HepG2 (cell line): Measurements from ENCODE around the gene CACHD1. TPM values are rescaled to one million over a fixed set of nuclear protein-coding genes. Genes with fewer than 3 reads are reported as not detected.

Source experiments
- ATAC-seq: fragments of 200-7000 bp; cut with Tn5 transposase; 3 replicates; pipeline ENCODE4 v1.9.1; 2020; ENCODE audit warnings: mild to moderate bottlenecking, moderate library complexity
- BruUV-seq: library from RNA; stranded (reverse); fragments of 400-500 nt; replicated peaks from 2 replicates; lab custom pipeline; 2021; lab: Mats Ljungman, UMichigan
- CTCF ChIA-PET: fragments of 300-600 bp; formaldehyde crosslinking; extraction: SDS; loops from one replicate; lab custom pipeline; 2021; ENCODE audit warnings: low total read pairs, inconsistent platforms, low intra/inter-chr PET ratio; lab: Yijun Ruan, JAX
- POLR2A ChIA-PET: fragments of 350-600 bp; sonication (Branson Sonifier 250); formaldehyde crosslinking; loops from one replicate; lab custom pipeline; 2020; ENCODE audit warnings: antibody characterized with exemption, inconsistent platforms; lab: Yijun Ruan, JAX
- DNase-seq: peaks from one replicate; pipeline ENCODE4 v3.0.0-alpha.2; 2015; ENCODE audit warnings: low spot score
- FAIRE-seq: peaks from 3 replicates; lab custom pipeline; 2011; peaks lifted over from hg19 to GRCh38; lab: Jason Lieb, UNC
- H2AFZ ChIP-seq: one replicate; pipeline ENCODE4 v1.6.1; 2011; ENCODE audit warnings: low read length, inconsistent platforms
- H3K27ac ChIP-seq: fragments of 300-600 bp; 3 replicates; pipeline ENCODE4 v1.8.0; 2011; ENCODE audit warnings: mixed run types, mild to moderate bottlenecking, mixed read lengths, low read length, inconsistent platforms; ENCODE audit not compliant: insufficient read depth; ENCODE audit errors: extremely low read length
- H3K27me3 ChIP-seq, 2 experiments: fragments of 200-600 bp in 1 of 2; 2 replicates in 1 of 2; 3 replicates in 1 of 2; pipeline versions ENCODE4 v1.6.0 to v1.8.0; 2011; ENCODE audit warnings: low read length in 2 of 2, mild to moderate bottlenecking in 2 of 2, moderate library complexity in 2 of 2, inconsistent platforms in 1 of 2; ENCODE audit not compliant: insufficient read depth in 2 of 2, control insufficient read depth in 1 of 2
- H3K36me3 ChIP-seq, 2 experiments: fragments of 200-600 bp in 1 of 2; replicated peaks in 1 of 2; 2 replicates in 1 of 2; 3 replicates in 1 of 2; pipeline versions ENCODE4 v1.5.1 to v1.8.0; 2011; ENCODE audit warnings: low read length in 2 of 2, inconsistent platforms in 1 of 2; ENCODE audit not compliant: insufficient read depth in 2 of 2, control insufficient read depth in 1 of 2
- H3K4me1 ChIP-seq: 2 replicates; pipeline ENCODE4 v1.5.1; 2012; ENCODE audit warnings: low read length, inconsistent platforms; ENCODE audit not compliant: insufficient read depth
- H3K4me2 ChIP-seq: 2 replicates; pipeline ENCODE4 v1.6.0; 2011; ENCODE audit warnings: low read depth, low read length, inconsistent platforms
- H3K4me3 ChIP-seq, 3 experiments: fragments of 200-600 bp in 1 of 3; sonication (generic), shearing (Covaris generic) in 1 of 3; replicated peaks in 1 of 3; 2 replicates each; pipeline ENCODE4 v1.5.1; 2011 to 2016; ENCODE audit warnings: low read length in 3 of 3, inconsistent platforms in 2 of 3, low read depth in 2 of 3, mild to moderate bottlenecking in 2 of 3, control low read depth in 1 of 3, mixed read lengths in 1 of 3; ENCODE audit not compliant: insufficient read depth in 1 of 3
- H3K79me2 ChIP-seq: one replicate; pipeline ENCODE4 v1.6.1; 2011; ENCODE audit warnings: low read length, inconsistent platforms; ENCODE audit not compliant: insufficient read depth
- H3K9ac ChIP-seq: 2 replicates; pipeline ENCODE4 v1.6.0; 2011; ENCODE audit warnings: mild to moderate bottlenecking, low read depth, low read length, inconsistent platforms; ENCODE audit not compliant: insufficient read depth
- H3K9me3 ChIP-seq: 2 replicates; pipeline ENCODE4 v1.5.1; 2012; ENCODE audit warnings: mild to moderate bottlenecking, low read length
- H4K20me1 ChIP-seq: 2 replicates; pipeline ENCODE4 v1.6.0; 2011; ENCODE audit warnings: inconsistent platforms, mild to moderate bottlenecking, low read length, moderate library complexity; ENCODE audit not compliant: insufficient read depth
- ATF1 ChIP-seq: IDR thresholded peaks from 2 replicates; pipeline ENCODE4 v1.6.1; 2016; ENCODE audit warnings: mild to moderate bottlenecking, control low read depth
- FOXK2 ChIP-seq: fragments of 450-650 bp; IDR thresholded peaks from 2 replicates; pipeline ENCODE4 v1.6.1; 2016
- MXI1 ChIP-seq: IDR thresholded peaks from 3 replicates; pipeline ENCODE4 v1.6.1; 2012; ENCODE audit warnings: low read depth, low read length, inconsistent platforms, borderline replicate concordance
- NBN ChIP-seq: fragments of 450-650 bp; conservative IDR thresholded peaks from 2 replicates; pipeline ENCODE4 v1.6.1; 2017
- NONO ChIP-seq, 2 experiments: fragments of 450-650 bp in 1 of 2; sonication (generic) in 1 of 2; formaldehyde crosslinking in 1 of 2; IDR thresholded peaks in 1 of 2; conservative IDR thresholded peaks in 1 of 2; 2 replicates each; pipeline versions ENCODE4 v1.6.1 to v1.8.0; 2017 to 2022; ENCODE audit warnings: mild to moderate bottlenecking in 1 of 2, missing genetic modification reagents in 1 of 2, moderate library complexity in 1 of 2
- RAD21 ChIP-seq: fragments of 450-650 bp; formaldehyde crosslinking; IDR thresholded peaks from 2 replicates; pipeline ENCODE4 v1.5.0; 2020; ENCODE audit warnings: mild to moderate bottlenecking
- SAFB2 ChIP-seq: sonication (generic); formaldehyde crosslinking; IDR thresholded peaks from 2 replicates; pipeline ENCODE4 v1.5.1; 2020; ENCODE audit warnings: missing genetic modification reagents, low read depth, mild to moderate bottlenecking, borderline replicate concordance
- TBX2 ChIP-seq: sonication (generic); formaldehyde crosslinking; IDR thresholded peaks from 2 replicates; pipeline ENCODE4 v1.5.0; 2020; ENCODE audit warnings: missing genetic modification reagents, mild to moderate bottlenecking, borderline replicate concordance
- ZBTB38 ChIP-seq: sonication (generic); formaldehyde crosslinking; IDR thresholded peaks from 2 replicates; pipeline ENCODE4 v1.5.1; 2020; ENCODE audit warnings: mild to moderate bottlenecking, missing genetic modification reagents
- ZFP41 ChIP-seq: sonication (generic); formaldehyde crosslinking; IDR thresholded peaks from 2 replicates; pipeline ENCODE4 v1.4.0; 2020; ENCODE audit warnings: mild to moderate bottlenecking, missing genetic modification reagents, borderline replicate concordance
- ZFYVE20 ChIP-seq: sonication (generic); formaldehyde crosslinking; IDR thresholded peaks from 2 replicates; pipeline ENCODE4 v1.8.0; 2023; ENCODE audit warnings: low read depth, mild to moderate bottlenecking, moderate library complexity, missing genetic modification reagents, borderline replicate concordance
- ZIK1 ChIP-seq: sonication (generic); formaldehyde crosslinking; IDR thresholded peaks from 2 replicates; pipeline ENCODE4 v1.5.0; 2020; ENCODE audit warnings: mild to moderate bottlenecking, low read depth, missing genetic modification reagents, borderline replicate concordance
- ZNF121 ChIP-seq: sonication (generic); formaldehyde crosslinking; IDR thresholded peaks from 2 replicates; pipeline ENCODE4 v1.5.0; 2020; ENCODE audit warnings: mild to moderate bottlenecking, missing genetic modification reagents
- ZNF629 ChIP-seq: sonication (generic); formaldehyde crosslinking; conservative IDR thresholded peaks from 2 replicates; pipeline ENCODE4 v1.5.0; 2020; ENCODE audit warnings: missing genetic modification reagents
- ZNF644 ChIP-seq: IDR thresholded peaks from 2 replicates; pipeline ENCODE4 v1.6.1; 2016; ENCODE audit warnings: low read depth
- ZNF883 ChIP-seq: sonication (generic); formaldehyde crosslinking; IDR thresholded peaks from 2 replicates; pipeline ENCODE4 v1.5.1; 2020; ENCODE audit warnings: mild to moderate bottlenecking, missing genetic modification reagents; ENCODE audit errors: not compliant biosample characterization
- WGBS: methylation state at CpG from one replicate; pipeline ENCODE4 v1.1.6; 2017; ENCODE audit warnings: low lambda C conversion rate; 5-methylcytosine and 5-hydroxymethylcytosine counted together
- in situ Hi-C: cut with HindIII; loops from 2 replicates; pipeline ENCODE4 v1.10.0; 2017; ENCODE audit warnings: low pct_unique_long_range_greater_than_20kb; ENCODE audit not compliant: extremely low pct_ligation_motif_present
- intact Hi-C: fragments of 100-400 bp; cut with micrococcal nuclease; formaldehyde crosslinking; loops from one replicate; pipeline ENCODE4 v1.10.0; 2022; ENCODE audit not compliant: unreplicated experiment
- polyA plus RNA-seq, 8 experiments: library from polyadenylated mRNA; depleted of rRNA in 3 of 8; stranded (reverse) in 7 of 8; unstranded in 1 of 8; fragments of >200 nt; fragmentation: Illumina TruSeq in 4 of 8; extraction: Trizol in 4 of 8; gene quantifications; 2 replicates each; pipeline versions ENCODE4 v1.2.1 to v1.2.3, GENCODE V29; 2011 to 2016; ENCODE audit warnings: low read depth in 4 of 8, missing spikeins in 1 of 8, mixed read lengths in 1 of 8; ENCODE audit not compliant: insufficient read depth in 1 of 8
- total RNA-seq, 5 experiments: library from RNA; depleted of rRNA; stranded (reverse); fragments of >200 nt; fragmentation: Illumina TruSeq; extraction: Trizol; gene quantifications; 2 replicates each; pipeline ENCODE4 v1.2.3, GENCODE V29; 2016; ENCODE audit warnings: low read depth in 1 of 5
- TF ChIP-seq, protein P1 (sequence below): sonication (generic); formaldehyde crosslinking; conservative IDR thresholded peaks from 2 replicates; pipeline ENCODE4 v1.4.0; 2020; ENCODE audit warnings: missing genetic modification reagents
- TF ChIP-seq, protein P2 (sequence below): sonication (generic); formaldehyde crosslinking; IDR thresholded peaks from 2 replicates; pipeline ENCODE4 v1.4.0; 2020; ENCODE audit warnings: mild to moderate bottlenecking, missing genetic modification reagents
- TF ChIP-seq, protein P3 (sequence below): sonication (generic); formaldehyde crosslinking; IDR thresholded peaks from 2 replicates; pipeline ENCODE4 v1.5.1; 2020; ENCODE audit warnings: missing genetic modification reagents, mild to moderate bottlenecking, borderline replicate concordance
- TF ChIP-seq, protein P4 (sequence below): sonication (generic); formaldehyde crosslinking; IDR thresholded peaks from 2 replicates; pipeline ENCODE4 v1.4.0; 2020; ENCODE audit warnings: missing genetic modification reagents

CACHD1 gene
- total and polyA plus RNA-seq, 2 of the 13 experiments (the other 11 are each of a cell fraction or from before 2014, with no cell fraction given): 0.11 TPM; not detected in 1

DNA sequence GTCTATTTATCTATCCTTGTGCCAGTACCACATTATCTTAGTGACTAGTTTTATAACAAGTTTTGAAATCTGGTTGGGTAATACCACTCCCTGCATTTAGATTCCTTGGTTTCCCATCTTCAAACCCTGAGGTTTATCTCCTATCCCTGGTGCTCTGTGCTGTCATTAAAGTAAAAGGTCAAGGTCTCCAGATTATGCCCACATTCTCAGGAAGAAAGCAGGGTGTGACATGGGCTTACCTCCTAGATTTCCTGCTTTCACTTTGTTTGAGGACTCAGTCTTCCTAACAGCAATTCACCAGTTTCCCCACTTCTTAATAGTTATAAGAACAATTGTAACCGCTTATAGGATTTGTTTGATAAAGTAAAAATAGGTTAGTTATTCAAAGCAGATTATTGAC, 86.0 kb downstream of the CACHD1 start (continued):
- TF ChIP-seq ATF1 (no peak), ZBTB38 (no peak), ZFYVE20 (no peak), MXI1 (no peak), ZNF121 (CRISPR knock-in tag) (no peak), FOXK2 (no peak), NONO (IDR thresholded peaks at IDR 0.05) (no peak), NONO (CRISPR knock-in tag; conservative IDR thresholded peaks at IDR 0.05) (no peak), ZNF644 (CRISPR knock-in tag) (no peak), SAFB2 (no peak)
- TF ChIP-seq, protein P1, sequence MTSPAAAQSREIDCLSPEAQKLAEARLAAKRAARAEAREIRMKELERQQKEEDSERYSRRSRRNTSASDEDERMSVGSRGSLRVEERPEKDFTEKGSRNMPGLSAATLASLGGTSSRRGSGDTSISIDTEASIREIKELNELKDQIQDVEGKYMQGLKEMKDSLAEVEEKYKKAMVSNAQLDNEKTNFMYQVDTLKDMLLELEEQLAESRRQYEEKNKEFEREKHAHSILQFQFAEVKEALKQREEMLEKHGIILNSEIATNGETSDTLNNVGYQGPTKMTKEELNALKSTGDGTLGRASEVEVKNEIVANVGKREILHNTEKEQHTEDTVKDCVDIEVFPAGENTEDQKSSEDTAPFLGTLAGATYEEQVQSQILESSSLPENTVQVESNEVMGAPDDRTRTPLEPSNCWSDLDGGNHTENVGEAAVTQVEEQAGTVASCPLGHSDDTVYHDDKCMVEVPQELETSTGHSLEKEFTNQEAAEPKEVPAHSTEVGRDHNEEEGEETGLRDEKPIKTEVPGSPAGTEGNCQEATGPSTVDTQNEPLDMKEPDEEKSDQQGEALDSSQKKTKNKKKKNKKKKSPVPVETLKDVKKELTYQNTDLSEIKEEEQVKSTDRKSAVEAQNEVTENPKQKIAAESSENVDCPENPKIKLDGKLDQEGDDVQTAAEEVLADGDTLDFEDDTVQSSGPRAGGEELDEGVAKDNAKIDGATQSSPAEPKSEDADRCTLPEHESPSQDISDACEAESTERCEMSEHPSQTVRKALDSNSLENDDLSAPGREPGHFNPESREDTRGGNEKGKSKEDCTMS (CRISPR knock-in tag): no peak

DNA sequence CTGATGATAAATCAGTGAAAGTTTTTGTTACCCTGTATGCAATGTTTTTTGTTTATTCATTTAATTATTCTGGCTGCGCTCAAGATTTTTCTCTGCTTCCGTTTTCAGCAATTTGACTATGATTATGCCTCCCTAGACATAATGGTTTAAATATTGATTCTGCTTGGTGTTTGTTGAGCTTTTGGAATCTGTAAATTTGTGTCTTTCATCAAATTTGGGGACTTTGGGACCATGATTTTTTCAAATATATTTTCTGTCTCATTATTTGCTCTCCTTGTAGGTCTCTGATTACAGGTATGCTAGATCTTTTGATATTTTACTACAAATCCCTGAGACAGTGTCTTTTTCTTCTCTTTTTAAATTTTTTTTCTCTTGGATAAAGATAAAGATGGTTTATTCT, 92.1 kb downstream of the CACHD1 start:
- 83% methylated on average over 2 of the region's 2 CpGs for WGBS
- ChIA-PET POLR2A (no interaction called here), CTCF (no interaction called here)
- H3K4me2 ChIP-seq: no peak overlapping the region
- H3K27ac ChIP-seq: no peak overlapping the region
- no TSS peak for BruUV-seq
- no peak overlapping the region for H2AFZ ChIP-seq
- in situ Hi-C loops (no loop called here), intact Hi-C loops (no loop called here)
- ATAC-seq (no peak), FAIRE-seq (no peak), DNase-seq (no peak)
- H3K27me3 ChIP-seq: 0 out of 5 replicates have a peak, but pooled peaks cover 0 to 3% of the 10 kb centered on the region in 2 experiments
- no peaks in the 10 kb centered on the region for H3K36me3 ChIP-seq
- H4K20me1 ChIP-seq: no peaks in the 10 kb centered on the region
- H3K9me3 ChIP-seq: no peaks in the 10 kb centered on the region
- no peak overlapping the region for H3K4me3 ChIP-seq
- no peaks in the 10 kb centered on the region for H3K79me2 ChIP-seq
- no peak overlapping the region for H3K9ac ChIP-seq
- no peaks in the 10 kb centered on the region for H3K4me1 ChIP-seq
- TF ChIP-seq ZNF883 (CRISPR knock-in tag) (no peak), ZIK1 (CRISPR knock-in tag) (no peak), RAD21 (CRISPR knock-in tag) (no peak), TBX2 (CRISPR knock-in tag) (no peak), ZFP41 (no peak), NBN (no peak), ZNF629 (CRISPR knock-in tag) (no peak)
- TF ChIP-seq, protein P2, sequence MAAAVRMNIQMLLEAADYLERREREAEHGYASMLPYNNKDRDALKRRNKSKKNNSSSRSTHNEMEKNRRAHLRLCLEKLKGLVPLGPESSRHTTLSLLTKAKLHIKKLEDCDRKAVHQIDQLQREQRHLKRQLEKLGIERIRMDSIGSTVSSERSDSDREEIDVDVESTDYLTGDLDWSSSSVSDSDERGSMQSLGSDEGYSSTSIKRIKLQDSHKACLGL (CRISPR knock-in tag): no peak
- TF ChIP-seq, protein P3, sequence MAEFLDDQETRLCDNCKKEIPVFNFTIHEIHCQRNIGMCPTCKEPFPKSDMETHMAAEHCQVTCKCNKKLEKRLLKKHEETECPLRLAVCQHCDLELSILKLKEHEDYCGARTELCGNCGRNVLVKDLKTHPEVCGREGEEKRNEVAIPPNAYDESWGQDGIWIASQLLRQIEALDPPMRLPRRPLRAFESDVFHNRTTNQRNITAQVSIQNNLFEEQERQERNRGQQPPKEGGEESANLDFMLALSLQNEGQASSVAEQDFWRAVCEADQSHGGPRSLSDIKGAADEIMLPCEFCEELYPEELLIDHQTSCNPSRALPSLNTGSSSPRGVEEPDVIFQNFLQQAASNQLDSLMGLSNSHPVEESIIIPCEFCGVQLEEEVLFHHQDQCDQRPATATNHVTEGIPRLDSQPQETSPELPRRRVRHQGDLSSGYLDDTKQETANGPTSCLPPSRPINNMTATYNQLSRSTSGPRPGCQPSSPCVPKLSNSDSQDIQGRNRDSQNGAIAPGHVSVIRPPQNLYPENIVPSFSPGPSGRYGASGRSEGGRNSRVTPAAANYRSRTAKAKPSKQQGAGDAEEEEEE (CRISPR knock-in tag): no peak
- TF ChIP-seq, protein P4, sequence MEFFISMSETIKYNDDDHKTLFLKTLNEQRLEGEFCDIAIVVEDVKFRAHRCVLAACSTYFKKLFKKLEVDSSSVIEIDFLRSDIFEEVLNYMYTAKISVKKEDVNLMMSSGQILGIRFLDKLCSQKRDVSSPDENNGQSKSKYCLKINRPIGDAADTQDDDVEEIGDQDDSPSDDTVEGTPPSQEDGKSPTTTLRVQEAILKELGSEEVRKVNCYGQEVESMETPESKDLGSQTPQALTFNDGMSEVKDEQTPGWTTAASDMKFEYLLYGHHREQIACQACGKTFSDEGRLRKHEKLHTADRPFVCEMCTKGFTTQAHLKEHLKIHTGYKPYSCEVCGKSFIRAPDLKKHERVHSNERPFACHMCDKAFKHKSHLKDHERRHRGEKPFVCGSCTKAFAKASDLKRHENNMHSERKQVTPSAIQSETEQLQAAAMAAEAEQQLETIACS (CRISPR knock-in tag): no peak
